KMS-11 (cell line): Measurements from ENCODE around the gene OPRM1.

Experiments
- H2AFZ ChIP-seq: fragments of 200-600 bp; sonication (generic); 2 replicates; pipeline ENCODE4 v1.6.1; 2016; ENCODE audit warnings: antibody characterized with exemption, mixed run types, low read depth
- H3K27ac ChIP-seq: fragments of 200-600 bp; sonication (generic); 2 replicates; pipeline ENCODE4 v1.6.1; 2016; ENCODE audit warnings: mild to moderate bottlenecking, mixed run types
- H3K27me3 ChIP-seq: fragments of 200-600 bp; sonication (generic); 2 replicates; pipeline ENCODE4 v1.6.1; 2017; ENCODE audit warnings: mild to moderate bottlenecking, low read depth, mixed run types, moderate library complexity; ENCODE audit not compliant: insufficient read depth
- H3K36me3 ChIP-seq: fragments of 200-600 bp; sonication (generic); 2 replicates; pipeline ENCODE4 v1.6.1; 2017; ENCODE audit warnings: mild to moderate bottlenecking, mixed run types; ENCODE audit not compliant: insufficient read depth
- H3K4me1 ChIP-seq: fragments of 200-600 bp; sonication (generic); 2 replicates; pipeline ENCODE4 v1.6.1; 2016; ENCODE audit warnings: mild to moderate bottlenecking, low read depth, mixed run types; ENCODE audit not compliant: poor library complexity, severe bottlenecking
- H3K4me2 ChIP-seq: fragments of 200-600 bp; sonication (generic); 2 replicates; pipeline ENCODE4 v1.7.0; 2016; ENCODE audit warnings: mild to moderate bottlenecking, mixed run types
- H3K4me3 ChIP-seq: fragments of 200-600 bp; sonication (generic); IDR thresholded peaks from 2 replicates; pipeline ENCODE4 v1.6.1; 2017; ENCODE audit warnings: low read depth, low read length, mixed read lengths; ENCODE audit not compliant: insufficient read depth
- H3K79me2 ChIP-seq: fragments of 200-600 bp; sonication (generic); 2 replicates; pipeline ENCODE4 v1.6.1; 2016; ENCODE audit warnings: low read depth, mixed run types; ENCODE audit not compliant: insufficient read depth
- H3K9ac ChIP-seq: fragments of 200-600 bp; sonication (generic); 2 replicates; pipeline ENCODE4 v1.6.1; 2016; ENCODE audit warnings: mild to moderate bottlenecking, mixed run types
- H4K20me1 ChIP-seq: fragments of 200-600 bp; sonication (generic); 2 replicates; pipeline ENCODE4 v1.6.1; 2016; ENCODE audit warnings: mild to moderate bottlenecking, mixed run types; ENCODE audit not compliant: insufficient read depth
- TF ChIP-seq, protein P1 (sequence below): fragments of 200-600 bp; sonication (generic); conservative IDR thresholded peaks from 2 replicates; pipeline ENCODE4 v1.6.1; 2017; ENCODE audit warnings: low read depth, mild to moderate bottlenecking, antibody characterized with exemption, low read length, moderate library complexity, mixed read lengths

Gene OPRM1

DNA sequence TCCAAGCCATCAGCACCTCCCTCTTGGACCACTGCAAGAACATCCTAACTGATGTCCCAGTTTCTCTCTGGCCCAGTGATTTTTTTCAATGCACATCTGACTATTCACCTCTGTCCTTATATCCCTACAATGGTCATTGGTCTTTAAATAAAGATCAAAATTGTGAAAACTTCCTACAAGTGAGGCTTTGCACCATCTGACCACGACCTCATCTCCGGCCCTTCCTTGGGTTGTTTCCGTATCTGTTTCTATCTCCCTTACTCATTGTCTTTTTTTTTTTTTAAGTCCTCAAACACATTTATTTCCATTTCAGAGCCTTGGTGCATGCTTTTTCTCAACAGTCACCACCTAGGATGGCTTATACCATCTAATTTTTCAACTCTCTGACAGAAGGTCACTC lies 229.4 kb downstream of the OPRM1 start:
- Histone ChIP-seq H3K4me1 (peaks cover 28% of the 10 kb centered on the region), H3K9ac (no peak overlapping the region), H3K4me2 (no peak overlapping the region), H4K20me1 (no peaks in the 10 kb centered on the region; the same call in 1 of the 2 replicates), H2AFZ (no peak overlapping the region), H3K4me3 (no peak overlapping the region), H3K36me3 (no peaks in the 10 kb centered on the region), H3K27ac (no peak overlapping the region), H3K27me3 (no peaks in the 10 kb centered on the region), H3K79me2 (no peaks in the 10 kb centered on the region)
- TF ChIP-seq, protein P1, sequence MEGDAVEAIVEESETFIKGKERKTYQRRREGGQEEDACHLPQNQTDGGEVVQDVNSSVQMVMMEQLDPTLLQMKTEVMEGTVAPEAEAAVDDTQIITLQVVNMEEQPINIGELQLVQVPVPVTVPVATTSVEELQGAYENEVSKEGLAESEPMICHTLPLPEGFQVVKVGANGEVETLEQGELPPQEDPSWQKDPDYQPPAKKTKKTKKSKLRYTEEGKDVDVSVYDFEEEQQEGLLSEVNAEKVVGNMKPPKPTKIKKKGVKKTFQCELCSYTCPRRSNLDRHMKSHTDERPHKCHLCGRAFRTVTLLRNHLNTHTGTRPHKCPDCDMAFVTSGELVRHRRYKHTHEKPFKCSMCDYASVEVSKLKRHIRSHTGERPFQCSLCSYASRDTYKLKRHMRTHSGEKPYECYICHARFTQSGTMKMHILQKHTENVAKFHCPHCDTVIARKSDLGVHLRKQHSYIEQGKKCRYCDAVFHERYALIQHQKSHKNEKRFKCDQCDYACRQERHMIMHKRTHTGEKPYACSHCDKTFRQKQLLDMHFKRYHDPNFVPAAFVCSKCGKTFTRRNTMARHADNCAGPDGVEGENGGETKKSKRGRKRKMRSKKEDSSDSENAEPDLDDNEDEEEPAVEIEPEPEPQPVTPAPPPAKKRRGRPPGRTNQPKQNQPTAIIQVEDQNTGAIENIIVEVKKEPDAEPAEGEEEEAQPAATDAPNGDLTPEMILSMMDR, result no peak

DNA sequence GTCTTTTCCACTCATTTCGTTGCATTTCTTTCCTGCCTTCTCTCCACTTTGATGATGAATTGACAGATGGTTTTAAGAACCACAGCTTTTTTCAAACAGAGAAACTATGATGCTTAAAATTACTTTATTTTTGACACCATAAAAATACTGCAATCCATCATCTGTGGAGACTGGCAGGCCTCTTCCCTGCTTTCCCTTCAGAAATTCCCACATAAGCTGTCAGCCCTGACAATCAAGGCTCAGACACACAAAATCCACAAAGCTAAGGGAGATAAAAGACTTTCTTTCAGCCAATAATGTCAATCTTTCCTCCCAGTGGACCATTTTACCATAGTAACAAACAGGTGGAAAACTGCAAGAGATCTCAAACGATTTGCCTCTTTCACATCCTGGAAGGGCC lies 235.1 kb downstream of the OPRM1 start:
- Histone ChIP-seq H3K27me3 (no peaks in the 10 kb centered on the region), H3K4me1 (no peaks in the 10 kb centered on the region), H3K79me2 (no peaks in the 10 kb centered on the region), H3K4me3 (no peak overlapping the region), H2AFZ (no peak overlapping the region), H3K4me2 (no peak overlapping the region), H4K20me1 (no peaks in the 10 kb centered on the region), H3K9ac (no peak overlapping the region), H3K36me3 (no peaks in the 10 kb centered on the region), H3K27ac (no peak overlapping the region)
- TF ChIP-seq, protein P1, result no peak

DNA sequence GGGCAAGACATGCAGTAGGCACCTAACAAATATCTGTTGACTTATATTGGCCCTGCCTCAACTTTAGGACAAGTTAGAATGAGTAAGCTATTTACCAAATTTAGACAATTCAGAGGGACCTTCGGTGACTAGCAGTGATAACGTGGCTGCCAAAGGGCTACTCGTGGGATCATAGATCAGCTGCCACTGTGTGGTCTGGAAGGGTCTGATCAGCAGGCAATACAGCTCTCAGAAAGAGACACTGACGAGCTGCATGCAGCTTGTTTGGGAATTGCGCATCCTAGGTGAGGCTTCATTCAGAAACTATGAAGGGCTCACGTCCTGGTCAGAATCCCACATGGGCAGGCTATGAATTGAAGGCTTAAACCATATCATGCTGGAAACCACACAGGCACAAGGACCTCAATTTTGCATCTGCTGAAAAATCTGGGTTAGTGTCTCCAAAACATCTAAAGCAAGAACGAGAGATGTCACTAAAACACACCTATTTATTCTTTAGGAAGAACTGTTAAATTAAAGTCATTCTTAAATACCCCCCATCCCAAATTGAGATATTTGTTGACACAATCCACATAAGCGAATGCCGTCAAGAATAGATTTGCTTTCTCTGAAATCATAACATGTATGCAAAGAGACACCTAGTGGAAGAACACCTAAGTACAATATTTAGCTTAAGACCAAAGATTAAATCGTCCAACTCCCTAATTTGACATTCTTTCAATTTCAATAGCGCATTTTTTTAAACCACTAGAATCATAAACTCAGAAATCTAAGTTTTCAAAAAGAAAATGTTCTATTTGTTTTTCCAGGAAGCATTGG lies 238.0 kb downstream of the OPRM1 start:
- Histone ChIP-seq H3K4me3 (no peak overlapping the region), H4K20me1 (no peaks in the 10 kb centered on the region), H3K27ac (no peak overlapping the region), H3K4me1 (no peaks in the 10 kb centered on the region), H3K9ac (no peak overlapping the region), H2AFZ (no peak overlapping the region), H3K36me3 (no peaks in the 10 kb centered on the region), H3K79me2 (no peaks in the 10 kb centered on the region), H3K4me2 (no peak overlapping the region), H3K27me3 (no peaks in the 10 kb centered on the region)
- TF ChIP-seq, protein P1, result peak; percentile 66

DNA sequence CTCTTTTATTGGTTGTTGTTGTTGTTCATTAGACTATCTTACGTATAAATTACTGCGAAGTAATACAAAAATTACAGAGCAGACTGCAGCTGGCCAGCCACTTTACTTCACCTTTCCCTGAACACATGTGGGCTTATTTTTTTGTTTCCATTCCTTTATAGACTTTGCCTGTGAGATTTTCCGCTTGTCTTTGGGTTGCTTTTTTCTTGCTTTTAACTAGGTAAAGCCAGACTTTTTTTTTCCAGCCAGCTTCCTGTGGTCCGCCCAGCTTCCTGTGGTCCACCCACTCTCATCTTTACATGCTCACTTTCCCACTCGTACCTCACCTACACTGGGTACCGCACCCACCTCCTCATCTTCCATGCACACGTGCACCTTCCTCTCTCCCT lies 238.6 kb downstream of the OPRM1 start:
- H3K27me3 ChIP-seq, result no peaks in the 10 kb centered on the region
- no peak overlapping the region for H3K4me3 ChIP-seq
- H3K27ac ChIP-seq, result no peak overlapping the region
- H2AFZ ChIP-seq, result no peak overlapping the region
- TF ChIP-seq, protein P1, result no peak
- no peak overlapping the region for H3K9ac ChIP-seq
- no peaks in the 10 kb centered on the region for H3K36me3 ChIP-seq
- H4K20me1 ChIP-seq, result no peaks in the 10 kb centered on the region
- H3K4me1 ChIP-seq, result no peaks in the 10 kb centered on the region
- no peak overlapping the region for H3K4me2 ChIP-seq
- H3K79me2 ChIP-seq, result no peaks in the 10 kb centered on the region
